NCI-H748 treated with DMSO at 0.1 percent for 48 hours (cell line): ENCODE results near the gene KCNIP3.
"Not testable (repeated sequence)": the region's sequence is repeated elsewhere in the genome, so short reads cannot be mapped to it uniquely, and the experiment has no call there.

ENCODE experiments used
- DNase-seq: peaks from one replicate; lab custom pipeline; 2025; lab: John Stamatoyannopoulos, UW

The KCNIP3 gene

DNA sequence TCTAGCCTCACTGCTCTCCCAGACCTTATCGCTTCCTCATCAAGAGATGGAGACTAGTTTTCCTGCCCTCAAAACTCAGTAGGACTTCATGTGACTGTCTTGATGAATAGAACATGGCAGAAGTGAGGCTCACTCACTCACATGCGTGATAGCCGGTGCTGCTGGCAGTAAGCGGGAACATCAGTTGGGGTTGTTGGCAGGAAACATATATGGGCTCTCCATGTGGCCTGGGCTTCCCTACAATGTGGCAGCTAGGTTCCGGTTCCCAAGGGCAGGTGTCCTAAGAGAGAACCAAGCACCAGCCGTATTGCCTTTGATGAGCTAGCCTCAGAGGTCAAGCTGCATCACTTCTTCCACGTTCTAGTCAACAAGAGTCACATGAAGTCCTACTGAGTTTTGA lies 90.2 kb downstream of the KCNIP3 start:
- DNase-seq = no peak

DNA sequence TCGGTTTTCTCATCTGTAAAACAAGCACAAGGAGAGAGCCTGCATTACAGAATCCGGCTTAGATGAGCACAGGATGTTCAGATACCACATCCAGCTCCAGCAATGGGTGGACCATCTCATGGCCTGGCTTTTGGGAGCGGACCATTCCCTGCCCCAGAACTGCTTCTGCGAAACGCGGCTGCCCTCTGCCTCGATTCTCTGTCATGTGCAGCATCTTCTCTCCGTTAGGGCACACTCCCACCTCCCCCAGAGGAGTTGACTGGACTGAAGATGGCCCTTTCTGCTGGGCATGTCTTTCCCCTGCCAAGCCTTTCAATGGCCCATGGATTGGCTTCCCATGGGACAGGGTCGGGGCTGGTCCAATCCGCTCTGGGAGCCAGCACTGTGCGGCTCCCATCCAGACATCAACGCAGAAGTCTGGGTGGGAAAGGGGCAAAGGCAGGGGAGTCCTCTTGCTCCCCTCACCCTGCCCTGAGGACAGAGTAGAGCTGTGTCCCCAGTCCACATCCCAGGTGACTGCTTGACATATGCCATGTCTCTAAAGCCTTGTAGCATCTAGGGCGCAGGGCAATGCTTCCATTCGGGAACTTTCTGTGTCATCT lies 91.0 kb downstream of the KCNIP3 start:
- DNase-seq = no peak

DNA sequence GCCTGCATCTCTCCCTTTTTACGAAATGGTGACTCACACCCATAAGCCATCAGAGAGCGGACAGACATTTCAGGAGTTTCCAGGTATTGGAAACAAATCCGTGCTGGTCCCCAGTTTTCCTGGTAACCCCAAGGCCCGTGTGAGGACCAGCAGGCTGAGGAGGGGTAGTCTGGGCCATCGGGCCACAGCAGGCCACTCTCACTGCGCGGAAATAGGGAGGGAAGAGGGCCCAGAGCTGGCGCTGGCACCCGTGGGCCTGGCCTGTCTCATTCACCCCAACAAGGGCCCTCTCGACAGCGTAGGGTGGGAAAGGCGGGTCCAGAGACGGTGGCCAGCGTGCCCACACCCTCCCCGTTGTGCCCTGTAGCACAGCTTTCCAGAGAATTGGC lies 91.7 kb downstream of the KCNIP3 start:
- DNase-seq = no peak

DNA sequence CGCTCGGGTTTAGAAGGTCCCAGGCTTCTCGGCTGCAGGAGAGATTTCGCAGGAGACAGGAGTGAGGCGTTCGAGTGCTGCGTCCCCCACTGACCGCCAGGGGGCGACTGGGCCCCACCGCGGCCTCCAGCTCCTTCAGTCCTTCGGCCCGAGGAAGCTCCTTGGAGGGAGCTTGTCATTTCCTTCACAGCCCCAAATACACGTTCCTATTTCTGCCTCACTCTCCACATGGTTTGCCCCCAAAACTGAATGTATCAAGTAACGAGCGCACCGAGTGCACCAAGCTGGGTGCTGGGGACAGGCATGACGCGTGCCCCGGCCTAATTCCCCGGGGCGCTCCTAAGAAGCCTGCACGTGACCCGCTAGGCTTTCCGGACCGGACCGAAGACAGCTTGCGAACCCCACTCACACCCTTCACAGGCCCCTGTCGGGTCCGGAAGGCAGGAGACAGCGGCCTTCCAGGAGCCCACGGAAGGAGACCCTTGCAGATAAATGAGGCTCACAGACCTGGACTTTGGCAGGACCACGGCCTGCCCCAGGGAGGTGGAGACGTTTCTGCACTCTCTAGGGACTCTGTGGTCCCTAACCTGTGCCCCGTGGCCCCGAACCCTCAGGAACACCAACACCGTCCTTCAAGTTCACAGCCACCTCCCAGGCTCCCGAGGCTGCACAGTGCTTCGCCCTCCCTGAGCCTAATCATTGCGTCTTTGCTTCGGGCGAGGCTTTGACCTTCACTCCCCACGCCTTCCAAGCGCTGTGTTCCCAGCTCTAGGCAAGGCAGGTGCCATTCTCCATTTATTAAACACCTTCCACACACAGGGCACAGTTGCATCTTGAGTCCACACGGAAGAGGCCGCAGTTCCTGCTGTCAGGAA lies 92.3 kb downstream of the KCNIP3 start:
- DNase-seq = no peak

DNA sequence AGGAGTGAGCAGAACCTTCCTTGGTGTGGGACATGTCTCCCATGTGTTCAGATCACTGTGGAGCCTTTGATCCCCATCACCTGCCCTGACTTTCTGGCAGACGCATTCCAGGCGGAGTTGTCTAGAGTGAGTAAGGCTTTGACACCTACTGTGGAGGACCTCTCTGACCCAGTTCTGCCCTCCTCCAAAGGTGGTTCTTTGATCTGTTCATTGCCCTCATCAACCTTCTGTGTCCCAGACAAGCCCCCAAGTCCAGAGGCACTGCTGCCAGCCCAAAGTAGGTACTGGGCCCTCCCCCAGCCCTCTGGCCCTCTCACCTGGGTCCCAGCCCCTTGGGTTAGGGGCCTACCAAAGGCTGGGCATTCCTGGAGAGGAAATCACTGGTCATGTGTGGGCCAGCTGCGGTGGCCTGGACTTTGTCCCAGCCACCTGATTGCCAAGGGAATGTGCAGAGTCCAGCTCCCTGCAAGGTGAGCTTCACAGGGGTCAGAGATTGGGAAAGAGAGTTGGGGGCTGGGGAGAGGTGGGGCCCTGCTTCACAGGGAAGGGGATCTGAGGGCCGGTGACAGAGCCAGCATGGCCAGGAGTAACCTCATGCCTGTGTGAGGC lies 93.2 kb downstream of the KCNIP3 start:
- DNase-seq = no peak

DNA sequence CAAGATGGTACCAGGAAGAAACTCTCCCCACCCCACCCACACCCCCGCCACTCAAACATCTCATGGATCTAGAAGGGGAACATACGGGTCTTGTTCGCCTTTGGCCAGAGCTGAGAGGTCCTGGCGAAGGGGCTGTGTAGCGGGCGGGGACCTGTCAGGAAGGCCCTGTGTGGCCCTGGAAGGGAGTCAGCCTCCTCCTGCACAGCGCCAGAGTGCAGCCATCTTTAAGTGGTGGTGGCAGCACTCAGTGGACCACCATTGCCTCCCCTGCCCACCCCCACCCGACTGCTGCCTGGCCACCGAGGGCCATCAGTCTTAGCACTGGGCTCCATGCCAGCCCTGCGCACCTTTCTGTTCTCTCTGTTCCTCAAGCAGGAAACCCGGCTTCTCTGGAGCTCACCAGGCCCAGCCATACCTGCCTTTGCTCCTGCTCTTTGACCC lies 93.8 kb downstream of the KCNIP3 start:
- no peak for DNase-seq

DNA sequence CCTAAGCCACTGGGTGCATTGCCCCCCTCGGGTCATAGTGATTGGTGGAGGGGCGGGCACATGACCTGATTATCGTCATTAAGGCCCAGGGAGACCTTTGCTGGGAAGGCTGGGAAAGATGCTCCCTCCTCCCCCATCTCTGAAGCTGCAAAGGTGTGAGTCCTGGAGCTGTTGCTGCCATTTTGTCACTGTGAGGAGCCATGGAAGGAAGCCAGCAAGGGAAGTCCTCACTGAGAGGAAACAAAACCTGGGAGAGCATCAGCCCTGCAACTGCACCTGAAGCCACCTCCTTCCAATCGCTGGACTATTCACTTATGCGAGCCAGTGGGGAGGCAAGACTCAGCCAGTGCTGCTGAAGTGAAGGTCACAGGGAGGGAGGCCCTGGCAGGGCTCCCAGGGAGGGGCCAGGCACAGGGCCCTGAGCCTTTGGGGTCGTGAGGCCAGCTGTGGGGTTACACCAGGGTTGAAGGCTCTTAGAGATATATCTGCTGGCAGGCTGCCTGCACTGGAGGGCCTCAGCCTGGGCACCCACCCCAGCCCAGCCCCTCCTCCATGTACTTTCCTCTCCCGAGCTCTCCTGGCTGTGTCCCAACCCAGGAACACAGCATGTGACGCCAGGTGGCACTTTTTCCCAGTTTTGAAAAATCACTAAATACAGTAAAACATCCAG lies 94.6 kb downstream of the KCNIP3 start:
- DNase-seq = no peak

DNA sequence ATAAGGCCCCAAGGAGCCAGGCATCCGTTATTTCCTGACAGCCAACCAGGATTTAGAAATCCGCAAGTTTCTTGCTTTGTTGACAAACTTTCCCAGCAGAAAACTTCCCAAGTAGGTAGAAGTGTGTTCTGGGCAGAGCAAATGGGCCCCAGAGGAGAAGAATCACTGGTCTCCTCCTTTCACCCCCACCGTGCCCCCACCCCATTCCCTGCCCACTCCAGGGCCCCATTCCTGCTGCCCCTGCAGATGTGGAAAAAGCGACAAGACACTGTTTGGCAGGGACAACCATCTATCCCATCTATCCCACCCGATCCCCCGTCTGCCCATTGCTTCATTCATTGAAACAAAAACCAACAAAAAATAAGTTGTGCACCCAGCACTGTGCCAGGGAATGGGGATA lies 95.2 kb downstream of the KCNIP3 start:
- no peak for DNase-seq

DNA sequence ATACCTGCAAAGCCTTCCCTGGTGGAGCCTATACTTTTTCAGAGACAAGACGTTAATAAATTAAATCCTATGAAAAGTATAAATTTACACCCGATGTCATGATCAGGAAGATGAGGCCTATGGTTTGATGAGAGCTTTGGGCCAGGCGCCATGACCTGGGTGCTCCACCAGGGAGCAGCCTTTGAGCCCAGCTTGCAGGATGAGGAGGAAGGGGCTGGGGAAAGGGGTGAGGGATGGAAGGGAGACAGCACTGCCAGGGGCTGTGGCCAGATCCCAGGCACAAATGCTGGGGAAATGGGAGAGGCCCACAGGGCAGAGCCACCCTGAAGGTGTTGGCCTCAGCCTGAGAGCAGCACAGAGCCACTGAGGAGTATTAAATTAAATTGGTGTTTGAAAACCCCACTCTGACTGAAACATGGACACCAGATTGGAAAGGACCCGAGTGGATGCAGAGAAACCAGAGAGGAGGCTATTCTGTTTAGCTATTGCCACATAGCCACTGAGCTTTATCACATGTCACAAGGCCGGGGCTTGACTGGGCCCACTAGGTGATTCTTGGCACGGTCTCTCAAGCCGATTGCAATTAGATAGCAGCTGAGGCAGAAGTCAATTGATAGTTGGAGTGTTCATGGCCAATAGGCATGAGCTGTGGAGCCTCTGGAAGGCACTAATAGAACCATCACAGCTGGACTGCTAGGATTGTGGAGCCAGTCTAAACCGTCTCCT lies 95.7 kb downstream of the KCNIP3 start:
- no peak for DNase-seq

DNA sequence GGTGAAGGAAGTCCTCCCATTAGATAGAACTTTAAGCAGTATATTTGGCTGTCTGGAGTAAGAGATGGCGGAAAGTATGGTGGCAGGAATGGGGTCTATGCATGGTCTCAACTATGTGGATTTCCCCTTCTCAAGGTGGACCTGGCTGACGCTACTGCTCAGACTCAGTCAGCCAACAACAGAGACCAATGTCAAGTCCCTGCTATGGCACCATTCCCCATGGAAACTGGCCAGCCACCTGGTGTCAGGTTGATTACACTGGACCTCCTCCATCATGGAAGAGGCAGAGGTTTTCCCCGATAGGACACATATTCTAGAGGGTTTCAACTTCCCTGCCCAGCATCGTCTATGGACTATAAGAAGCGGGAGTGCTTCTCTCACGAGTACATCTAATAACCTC lies 96.8 kb downstream of the KCNIP3 start:
- DNase-seq = no peak

DNA sequence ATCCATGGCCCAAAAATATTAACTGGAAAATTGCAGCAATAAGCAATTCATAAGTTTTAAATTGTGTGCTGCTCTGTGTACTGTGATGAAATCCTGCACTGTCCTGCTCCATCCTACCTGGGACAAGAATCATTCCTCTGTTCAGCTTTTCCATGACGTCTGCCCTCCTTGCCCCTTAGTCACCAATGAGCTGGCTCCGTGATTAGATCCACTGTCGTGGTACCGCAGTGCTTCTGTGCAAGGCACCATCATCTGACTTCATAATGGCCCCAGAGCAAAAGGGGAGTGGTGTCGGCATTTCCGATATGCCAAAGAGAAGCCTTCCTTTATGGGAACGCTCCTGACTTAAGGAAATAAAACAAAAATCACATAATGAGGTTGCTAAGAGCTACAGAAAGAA lies 101.9 kb downstream of the KCNIP3 start:
- DNase-seq = no peak

DNA sequence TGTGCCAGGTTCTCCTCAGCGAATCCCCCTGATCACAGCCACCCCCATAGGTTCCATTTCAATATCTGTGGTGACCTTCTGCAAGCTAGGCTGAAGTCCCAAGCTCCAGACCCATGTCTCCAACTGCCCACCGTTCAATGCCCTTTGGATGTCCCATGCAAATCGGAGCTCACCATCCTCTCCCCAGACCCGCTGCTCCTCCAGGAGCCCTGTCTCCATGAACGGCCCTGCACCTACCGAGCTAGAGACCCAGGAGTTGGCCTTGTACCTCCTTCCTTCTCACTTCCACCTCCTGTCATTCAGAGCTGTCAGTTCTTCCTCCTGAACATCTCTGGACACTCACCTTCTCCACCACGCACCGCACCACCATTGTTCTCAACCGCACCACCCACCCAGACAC lies 104.3 kb downstream of the KCNIP3 start:
- no peak for DNase-seq

DNA sequence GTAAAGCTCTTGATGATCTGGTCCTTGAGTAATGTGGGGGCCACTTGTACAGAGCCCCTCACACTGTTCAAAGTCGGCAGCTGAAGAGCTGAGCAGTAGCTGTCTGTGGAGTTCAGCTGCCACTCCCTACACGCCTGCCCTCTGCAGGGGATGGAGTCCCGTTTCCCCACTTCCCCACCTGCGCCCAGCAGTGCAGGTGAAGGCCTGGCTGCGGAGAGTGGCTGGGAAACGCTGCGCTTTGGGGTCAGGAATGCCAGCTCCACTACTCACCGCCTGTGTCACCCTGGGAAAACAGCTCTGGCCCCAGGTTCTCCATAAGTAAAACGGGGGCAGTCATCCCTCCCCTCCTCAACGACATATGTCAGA lies 104.8 kb downstream of the KCNIP3 start:
- not testable (repeated sequence) for DNase-seq

DNA sequence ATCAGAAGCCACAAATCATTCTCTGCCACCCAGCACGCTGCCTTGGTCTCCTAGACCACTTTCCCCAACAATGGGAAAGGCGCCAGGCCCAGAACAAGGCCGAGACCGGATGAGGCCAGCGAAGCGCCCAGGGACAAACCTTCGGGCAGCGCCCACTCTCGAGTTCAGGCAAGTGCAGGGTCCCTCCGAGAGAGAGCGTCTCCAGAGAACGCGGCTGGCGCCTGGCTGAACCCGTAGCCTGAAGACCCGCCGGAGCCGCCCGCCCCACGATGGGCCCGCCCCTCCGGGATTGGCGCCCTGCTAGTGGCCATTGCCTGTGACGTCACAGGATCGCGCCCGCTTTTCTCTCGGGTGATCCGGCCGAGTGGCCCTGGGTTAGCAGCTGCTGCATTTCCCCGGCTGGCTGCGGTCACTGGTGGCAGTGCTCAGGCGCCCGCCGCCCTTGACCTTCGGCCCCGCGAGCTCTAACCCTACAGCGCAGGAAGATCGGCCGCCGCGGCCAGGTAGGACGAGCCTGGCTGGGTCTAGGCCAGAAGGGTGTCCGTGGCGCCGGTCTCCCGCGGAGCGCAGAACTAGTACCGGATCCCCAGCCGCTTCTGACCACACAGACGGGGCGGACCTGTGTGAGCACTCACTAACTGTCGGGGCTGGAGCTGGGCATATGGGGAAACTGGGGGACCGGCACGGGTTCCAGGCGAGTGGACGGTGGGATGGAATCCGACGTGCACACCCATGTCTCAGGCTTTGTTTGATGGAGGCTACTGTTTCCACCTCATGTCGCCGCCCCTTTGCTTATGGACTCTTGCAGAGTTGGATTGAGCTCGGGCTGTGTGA lies 105.4 kb downstream of the KCNIP3 start, which contains the start of gene FAHD2A:
Gene FAHD2A (plus strand): TSS at position 339 of the 834 bp plus-strand sequence. CDS start 2,851 bp downstream, outside the sequence.
- peak; percentile 71 for DNase-seq

DNA sequence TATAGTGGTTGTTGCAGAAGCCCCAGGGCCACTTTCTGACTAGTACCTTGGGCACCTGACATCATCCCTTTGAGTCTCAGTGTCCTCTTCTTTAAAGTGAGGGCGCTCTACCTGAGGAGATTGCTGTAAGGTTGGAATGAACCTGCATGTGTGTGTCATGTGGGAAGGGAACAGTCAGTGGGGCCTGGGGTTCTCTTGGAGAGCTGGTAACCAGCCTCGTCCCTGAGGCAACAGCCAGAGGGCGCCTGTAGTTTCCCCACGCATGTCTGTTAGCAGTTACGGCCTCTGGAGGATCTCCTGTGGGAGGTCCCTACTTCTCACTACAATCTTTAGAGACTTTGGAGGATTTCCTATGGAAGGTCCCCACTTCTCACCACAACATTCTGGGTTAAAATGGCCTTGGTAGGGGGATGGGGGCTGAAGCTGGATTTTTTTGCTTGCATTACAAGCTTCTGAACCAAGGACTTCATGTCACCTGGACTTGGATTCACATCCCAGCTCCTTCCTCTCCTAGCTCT lies 106.1 kb downstream of the KCNIP3 start:
- not testable (repeated sequence) for DNase-seq

DNA sequence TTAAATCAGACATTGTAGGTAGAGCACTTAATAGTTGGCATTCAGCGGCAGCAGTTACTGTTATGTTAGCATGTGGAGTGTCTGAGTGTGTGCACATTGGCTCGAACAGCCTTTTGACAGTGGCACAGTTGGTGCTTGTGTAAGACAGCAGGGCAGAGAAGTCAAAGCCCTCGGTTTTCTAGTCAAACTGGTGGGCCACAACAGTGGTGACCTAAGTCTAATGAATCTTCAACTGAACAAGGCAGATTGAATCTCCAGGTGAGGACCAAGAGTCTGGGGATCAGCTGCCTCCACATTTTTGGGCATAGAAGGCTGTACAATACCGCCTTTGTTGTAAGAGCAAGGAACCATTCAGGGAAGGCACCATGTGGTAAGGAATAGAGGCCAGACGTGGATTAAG lies 106.7 kb downstream of the KCNIP3 start:
- not testable (repeated sequence) for DNase-seq

DNA sequence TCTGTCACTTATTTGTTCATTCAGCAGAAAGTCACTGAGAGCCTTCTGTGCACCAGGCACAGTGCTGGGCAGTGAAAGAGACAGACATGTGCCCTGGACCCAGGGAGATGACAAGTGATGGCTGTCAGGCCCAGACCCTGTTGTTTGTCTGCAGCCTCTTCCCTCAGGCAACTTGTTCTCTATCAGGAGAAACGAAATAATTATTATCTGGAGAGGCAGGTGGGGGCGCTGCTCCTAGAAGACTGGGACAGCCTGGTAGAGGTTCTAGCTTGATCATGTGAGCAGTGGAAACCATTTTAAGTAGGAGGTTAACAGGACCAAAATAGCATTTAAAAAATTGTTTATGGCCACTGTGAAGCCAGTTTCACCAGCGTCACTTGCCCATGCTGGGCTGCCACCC lies 107.5 kb downstream of the KCNIP3 start:
- DNase-seq = not testable (repeated sequence)

DNA sequence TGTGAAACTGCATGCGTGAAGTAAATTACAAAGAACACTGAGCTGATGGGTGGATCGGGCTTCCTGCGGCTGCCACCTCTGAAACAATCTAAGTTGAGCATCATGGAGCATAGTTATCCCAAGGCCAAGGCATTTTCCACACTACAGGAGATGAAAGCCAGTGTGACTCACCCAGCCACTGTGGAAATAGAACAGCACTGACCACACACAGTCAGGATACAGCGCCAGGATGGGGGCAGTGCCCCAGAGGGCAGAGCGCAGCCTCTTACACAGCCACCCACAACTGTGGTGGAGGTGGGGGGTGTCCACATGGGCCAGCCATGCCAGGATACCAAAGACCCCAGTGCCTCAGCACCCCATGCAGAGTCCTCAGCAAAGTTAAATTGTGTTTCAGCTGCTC lies 114.1 kb downstream of the KCNIP3 start:
- not testable (repeated sequence) for DNase-seq

DNA sequence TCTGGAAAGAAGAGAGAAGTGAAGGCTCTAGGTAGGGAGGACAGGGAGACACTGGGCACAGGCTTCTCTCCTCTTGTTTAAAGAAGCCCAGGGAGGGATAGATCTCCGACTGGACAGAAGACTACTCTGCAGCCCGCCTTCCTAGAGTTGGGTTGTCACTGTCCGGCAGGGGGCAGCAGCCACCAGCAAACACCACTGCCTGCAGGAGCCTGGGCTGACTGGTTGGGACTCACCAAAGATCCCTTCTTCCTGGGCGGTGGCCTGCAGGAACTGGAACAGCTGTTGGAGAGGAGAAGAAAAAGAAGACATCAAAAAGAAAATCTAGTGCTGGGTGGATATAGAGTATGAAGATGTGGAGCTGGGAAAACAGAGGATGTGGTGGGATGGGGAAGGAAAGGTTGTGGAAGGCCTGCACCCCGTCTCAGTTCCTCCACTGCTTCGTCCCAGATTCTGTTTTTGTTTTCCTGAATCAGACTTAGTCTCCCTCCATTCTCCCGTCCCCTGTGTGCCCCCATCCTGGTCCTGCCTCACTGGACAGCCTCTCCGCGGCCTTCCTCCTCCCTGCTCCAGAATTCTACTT lies 117.0 kb downstream of the KCNIP3 start:
- DNase-seq = peak; percentile 22

DNA sequence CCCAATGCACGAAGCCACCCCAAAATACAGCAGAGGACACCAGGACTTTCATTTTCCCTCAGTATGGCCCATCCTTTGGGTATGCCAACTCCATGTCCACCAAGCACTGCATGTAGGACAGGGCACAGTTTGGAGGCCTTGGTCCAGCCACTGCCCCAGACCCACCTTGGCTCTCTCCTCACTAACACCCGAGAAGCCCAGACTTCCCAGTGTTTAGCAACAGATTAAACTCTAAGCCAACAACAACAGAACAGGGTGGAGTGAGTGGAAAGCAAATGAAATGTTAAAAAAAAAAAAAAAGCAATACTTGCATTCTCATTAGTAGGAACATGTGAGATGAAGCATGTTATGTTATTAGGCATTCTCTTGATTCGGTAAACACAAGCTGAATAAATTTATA lies 118.0 kb downstream of the KCNIP3 start:
- not testable (repeated sequence) for DNase-seq
